RPMI7951 (cell line): Measurements from ENCODE around the gene VLDLR. TPM values are rescaled to one million over a fixed set of nuclear protein-coding genes. Genes with fewer than 3 reads are reported as not detected.

ENCODE experiments used
- total RNA-seq: library from RNA; depleted of rRNA; stranded (reverse); fragments of >200 nt; shearing (Covaris generic); gene quantifications from 2 replicates; pipeline ENCODE4 v1.2.3, GENCODE V29; 2014; rRNA removed

The VLDLR gene
- total RNA-seq, 1 experiment from 2014 or later, result 10.8 TPM

Other genes with a start within 250 kb of the VLDLR start
- gene KCNV2, start 95.7 kb downstream of the VLDLR start, total RNA-seq, result not detected in 2 replicates
- 33.8 and 36.6 TPM in 2 replicates for gene PUM3, start 222.3 kb downstream of the VLDLR start, total RNA-seq